ENCODE measurements around the gene SALL1.

- TF ChIP-seq CTCF (IDR thresholded peaks at IDR 0.05) (no peak), POLR2A (IDR thresholded peaks at IDR 0.05) (no peak)
Measured at GRCh38 chr16:51175081-51175480, 24.0 kb upstream of the SALL1 start.

Data from uterus (tissue), 2 donors.